Neural cell (in vitro differentiated cells): ENCODE data around the gene NUDT1. TPM values are rescaled to one million over a fixed set of nuclear protein-coding genes. Genes with fewer than 3 reads are reported as not detected.

ENCODE experiments used
- H2AFZ ChIP-seq: fragments of 200-600, 300-800 bp; sonication (generic), shearing (Covaris generic); 2 replicates; pipeline ENCODE4 v1.6.0; 2014; ENCODE audit warnings: low read depth, mild to moderate bottlenecking, antibody characterized with exemption, low read length, moderate library complexity
- H3F3A ChIP-seq: fragments of 200-600 bp; shearing (Covaris generic); 2 replicates; pipeline ENCODE4 v1.6.1; 2016; ENCODE audit warnings: mild to moderate bottlenecking, moderate library complexity, mixed read lengths, antibody characterized with exemption, low read length; ENCODE audit not compliant: insufficient read depth, poor library complexity, severe bottlenecking
- H3K27ac ChIP-seq: fragments of 200-600, 300-800 bp; sonication (generic), shearing (Covaris generic); 2 replicates; pipeline ENCODE4 v1.5.1; 2014; ENCODE audit warnings: mild to moderate bottlenecking, low read length, moderate library complexity
- H3K27me3 ChIP-seq: fragments of 300-800, 200-600 bp; sonication (generic), shearing (Covaris generic); 2 replicates; pipeline ENCODE4 v1.6.0; 2014; ENCODE audit warnings: mild to moderate bottlenecking, low read depth, low read length, moderate library complexity; ENCODE audit not compliant: insufficient read depth
- H3K36me3 ChIP-seq: fragments of 300-800, 200-600 bp; sonication (generic), shearing (Covaris generic); 2 replicates; pipeline ENCODE4 v1.5.1; 2014; ENCODE audit warnings: mild to moderate bottlenecking, antibody characterized with exemption, low read length, moderate library complexity; ENCODE audit not compliant: insufficient read depth
- H3K4me2 ChIP-seq: fragments of 300-800, 200-600 bp; sonication (generic), shearing (Covaris generic); 2 replicates; pipeline ENCODE4 v1.6.0; 2014; ENCODE audit warnings: mild to moderate bottlenecking, low read length
- H3K4me3 ChIP-seq: fragments of 300-800, 200-600 bp; sonication (generic), shearing (Covaris generic); 2 replicates; pipeline ENCODE4 v1.5.1; 2014; ENCODE audit warnings: mild to moderate bottlenecking, low read length, moderate library complexity
- H3K79me2 ChIP-seq: fragments of 200-600 bp; shearing (Covaris generic); replicated peaks from 2 replicates; pipeline ENCODE4 v1.6.0; 2014; ENCODE audit warnings: mild to moderate bottlenecking, low read length, moderate library complexity; ENCODE audit not compliant: insufficient read depth
- H3K9ac ChIP-seq: fragments of 300-800, 200-600 bp; sonication (generic), shearing (Covaris generic); 2 replicates; pipeline ENCODE4 v1.6.1; 2016; ENCODE audit warnings: mild to moderate bottlenecking, low read length, mixed read lengths
- H3K9me2 ChIP-seq: fragments of 200-600 bp; shearing (Covaris generic); 2 replicates; pipeline ENCODE4 v1.6.1; 2016; ENCODE audit warnings: mild to moderate bottlenecking, low read length, mixed read lengths; ENCODE audit not compliant: insufficient read depth
- H3K9me3 ChIP-seq: fragments of 200-600, 300-800 bp; sonication (generic), shearing (Covaris generic); 2 replicates; pipeline ENCODE4 v1.6.1; 2016; ENCODE audit warnings: mild to moderate bottlenecking, mixed run types, low read length, moderate library complexity, mixed read lengths
- H4K20me1 ChIP-seq: fragments of 200-600 bp; shearing (Covaris generic); 2 replicates; pipeline ENCODE4 v1.6.1; 2016; ENCODE audit warnings: mild to moderate bottlenecking, mixed run types; ENCODE audit not compliant: insufficient read depth
- EP300 ChIP-seq: fragments of 450-650 bp; conservative IDR thresholded peaks from 2 replicates; pipeline ENCODE4 v1.6.1; 2014; ENCODE audit warnings: antibody characterized with exemption, mild to moderate bottlenecking, moderate library complexity; ENCODE audit not compliant: poor library complexity, severe bottlenecking
- EZH2 ChIP-seq: fragments of 200-600, 300-800 bp; shearing (Covaris generic), sonication (generic); IDR thresholded peaks from 2 replicates; pipeline ENCODE4 v1.6.1; 2014; ENCODE audit warnings: antibody characterized with exemption, low read length, borderline replicate concordance, mild to moderate bottlenecking; ENCODE audit not compliant: insufficient read depth, poor library complexity, severe bottlenecking
- MXI1 ChIP-seq: fragments of 450-650 bp; conservative IDR thresholded peaks from 2 replicates; pipeline ENCODE4 v1.6.1; 2014; ENCODE audit warnings: antibody characterized with exemption, mild to moderate bottlenecking; ENCODE audit not compliant: poor library complexity, severe bottlenecking
- POLR2AphosphoS5 ChIP-seq: IDR thresholded peaks from 2 replicates; pipeline ENCODE4 v1.6.1; 2012
- RAD21 ChIP-seq: fragments of 450-650 bp; conservative IDR thresholded peaks from 2 replicates; pipeline ENCODE4 v1.6.1; 2014; ENCODE audit warnings: antibody characterized with exemption, mild to moderate bottlenecking, moderate library complexity
- SMC3 ChIP-seq: fragments of 450-650 bp; conservative IDR thresholded peaks from 2 replicates; pipeline ENCODE4 v1.6.1; 2014; ENCODE audit warnings: antibody characterized with exemption, mild to moderate bottlenecking, moderate library complexity; ENCODE audit not compliant: poor library complexity
- TAF1 ChIP-seq: IDR thresholded peaks from 2 replicates; pipeline ENCODE4 v1.6.1; 2012; ENCODE audit warnings: low read depth
- polyA plus RNA-seq: library from polyadenylated mRNA; depleted of rRNA; stranded (reverse); fragments of >200 nt; gene quantifications from 2 replicates; pipeline ENCODE4 v1.2.3, GENCODE V29; 2014
- TF ChIP-seq, protein P1 (sequence below): IDR thresholded peaks from 2 replicates; pipeline ENCODE4 v1.6.1; 2012; ENCODE audit warnings: borderline replicate concordance
- TF ChIP-seq, protein P2 (sequence below): fragments of 450-650 bp; IDR thresholded peaks from 2 replicates; pipeline ENCODE4 v1.5.1; 2014; ENCODE audit warnings: antibody characterized with exemption, mild to moderate bottlenecking, moderate library complexity; ENCODE audit not compliant: poor library complexity, severe bottlenecking

Gene NUDT1
- polyA plus RNA-seq, 1 donor from 2014 or later = 67.8 TPM

DNA sequence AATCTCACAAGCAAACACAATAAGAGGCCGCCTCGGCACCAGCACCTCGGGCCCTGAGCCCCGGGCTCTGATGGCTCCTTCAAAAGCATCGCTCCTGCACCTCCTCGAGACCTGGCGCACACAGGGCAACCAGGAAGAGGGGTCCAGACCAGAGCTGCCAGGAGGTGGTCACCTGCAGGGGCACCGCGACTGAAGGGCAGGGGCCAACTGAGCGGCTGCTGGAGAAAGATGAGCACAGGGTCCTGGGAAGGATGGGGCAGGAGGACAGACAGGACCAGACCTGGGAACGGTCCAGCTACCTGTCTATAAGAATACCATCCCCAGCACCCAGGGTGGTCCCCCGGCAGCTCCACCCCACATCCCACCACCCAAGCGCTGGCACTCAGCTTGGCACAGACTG, 30.1 kb upstream of the NUDT1 start:
- H3K9ac ChIP-seq = no peak overlapping the region
- H3K9me3 ChIP-seq = no peaks in the 10 kb centered on the region
- H3K79me2 ChIP-seq = no peaks in the 10 kb centered on the region
- H3K9me2 ChIP-seq = no peaks in the 10 kb centered on the region
- H3K4me2 ChIP-seq = no peak overlapping the region
- no peak overlapping the region for H3K27ac ChIP-seq
- H4K20me1 ChIP-seq = no peaks in the 10 kb centered on the region
- H3F3A ChIP-seq = no peaks in the 10 kb centered on the region
- no peaks in the 10 kb centered on the region for H3K27me3 ChIP-seq
- TF ChIP-seq, protein P1, sequence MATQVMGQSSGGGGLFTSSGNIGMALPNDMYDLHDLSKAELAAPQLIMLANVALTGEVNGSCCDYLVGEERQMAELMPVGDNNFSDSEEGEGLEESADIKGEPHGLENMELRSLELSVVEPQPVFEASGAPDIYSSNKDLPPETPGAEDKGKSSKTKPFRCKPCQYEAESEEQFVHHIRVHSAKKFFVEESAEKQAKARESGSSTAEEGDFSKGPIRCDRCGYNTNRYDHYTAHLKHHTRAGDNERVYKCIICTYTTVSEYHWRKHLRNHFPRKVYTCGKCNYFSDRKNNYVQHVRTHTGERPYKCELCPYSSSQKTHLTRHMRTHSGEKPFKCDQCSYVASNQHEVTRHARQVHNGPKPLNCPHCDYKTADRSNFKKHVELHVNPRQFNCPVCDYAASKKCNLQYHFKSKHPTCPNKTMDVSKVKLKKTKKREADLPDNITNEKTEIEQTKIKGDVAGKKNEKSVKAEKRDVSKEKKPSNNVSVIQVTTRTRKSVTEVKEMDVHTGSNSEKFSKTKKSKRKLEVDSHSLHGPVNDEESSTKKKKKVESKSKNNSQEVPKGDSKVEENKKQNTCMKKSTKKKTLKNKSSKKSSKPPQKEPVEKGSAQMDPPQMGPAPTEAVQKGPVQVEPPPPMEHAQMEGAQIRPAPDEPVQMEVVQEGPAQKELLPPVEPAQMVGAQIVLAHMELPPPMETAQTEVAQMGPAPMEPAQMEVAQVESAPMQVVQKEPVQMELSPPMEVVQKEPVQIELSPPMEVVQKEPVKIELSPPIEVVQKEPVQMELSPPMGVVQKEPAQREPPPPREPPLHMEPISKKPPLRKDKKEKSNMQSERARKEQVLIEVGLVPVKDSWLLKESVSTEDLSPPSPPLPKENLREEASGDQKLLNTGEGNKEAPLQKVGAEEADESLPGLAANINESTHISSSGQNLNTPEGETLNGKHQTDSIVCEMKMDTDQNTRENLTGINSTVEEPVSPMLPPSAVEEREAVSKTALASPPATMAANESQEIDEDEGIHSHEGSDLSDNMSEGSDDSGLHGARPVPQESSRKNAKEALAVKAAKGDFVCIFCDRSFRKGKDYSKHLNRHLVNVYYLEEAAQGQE = no peak
- TF ChIP-seq EZH2 (no peak), POLR2AphosphoS5 (no peak), TAF1 (no peak), EP300 (no peak), RAD21 (no peak), SMC3 (no peak), MXI1 (no peak)
- TF ChIP-seq, protein P2, sequence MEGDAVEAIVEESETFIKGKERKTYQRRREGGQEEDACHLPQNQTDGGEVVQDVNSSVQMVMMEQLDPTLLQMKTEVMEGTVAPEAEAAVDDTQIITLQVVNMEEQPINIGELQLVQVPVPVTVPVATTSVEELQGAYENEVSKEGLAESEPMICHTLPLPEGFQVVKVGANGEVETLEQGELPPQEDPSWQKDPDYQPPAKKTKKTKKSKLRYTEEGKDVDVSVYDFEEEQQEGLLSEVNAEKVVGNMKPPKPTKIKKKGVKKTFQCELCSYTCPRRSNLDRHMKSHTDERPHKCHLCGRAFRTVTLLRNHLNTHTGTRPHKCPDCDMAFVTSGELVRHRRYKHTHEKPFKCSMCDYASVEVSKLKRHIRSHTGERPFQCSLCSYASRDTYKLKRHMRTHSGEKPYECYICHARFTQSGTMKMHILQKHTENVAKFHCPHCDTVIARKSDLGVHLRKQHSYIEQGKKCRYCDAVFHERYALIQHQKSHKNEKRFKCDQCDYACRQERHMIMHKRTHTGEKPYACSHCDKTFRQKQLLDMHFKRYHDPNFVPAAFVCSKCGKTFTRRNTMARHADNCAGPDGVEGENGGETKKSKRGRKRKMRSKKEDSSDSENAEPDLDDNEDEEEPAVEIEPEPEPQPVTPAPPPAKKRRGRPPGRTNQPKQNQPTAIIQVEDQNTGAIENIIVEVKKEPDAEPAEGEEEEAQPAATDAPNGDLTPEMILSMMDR = no peak
- H2AFZ ChIP-seq = no peak overlapping the region
- peaks cover 7% of the 10 kb centered on the region for H3K36me3 ChIP-seq
- H3K4me3 ChIP-seq = no peak overlapping the region

DNA sequence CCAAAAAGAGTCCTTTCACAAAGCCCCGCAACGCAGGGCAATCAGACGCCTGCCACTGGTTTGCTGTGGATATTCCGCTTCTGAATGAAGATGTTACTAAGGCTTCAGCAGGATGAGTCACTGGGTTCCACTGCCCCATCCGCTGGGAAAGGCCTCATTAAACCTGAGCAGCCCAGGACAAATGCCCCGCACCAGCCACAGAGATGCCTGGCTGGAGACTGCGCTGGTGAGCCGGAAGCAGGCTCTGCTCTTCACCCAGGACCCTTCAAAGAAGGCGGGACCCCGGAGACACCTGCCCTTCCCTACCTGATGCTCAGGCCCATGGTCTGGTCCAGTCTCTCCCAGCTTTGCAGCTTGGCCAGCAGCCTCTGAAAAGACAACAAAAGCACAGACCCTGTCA, 29.1 kb upstream of the NUDT1 start:
- no peaks in the 10 kb centered on the region for H3K27me3 ChIP-seq
- H3F3A ChIP-seq = no peaks in the 10 kb centered on the region
- H4K20me1 ChIP-seq = no peaks in the 10 kb centered on the region
- peaks cover 7% of the 10 kb centered on the region for H3K36me3 ChIP-seq
- no peak for TF ChIP-seq EP300
- TF ChIP-seq SMC3 = no peak
- no peak for TF ChIP-seq POLR2AphosphoS5
- TF ChIP-seq, protein P1 = no peak
- TF ChIP-seq EZH2 = no peak
- no peak for TF ChIP-seq TAF1
- TF ChIP-seq, protein P2 = no peak
- TF ChIP-seq RAD21 = no peak
- no peak for TF ChIP-seq MXI1
- no peak overlapping the region for H3K27ac ChIP-seq
- no peak overlapping the region for H3K9ac ChIP-seq
- no peaks in the 10 kb centered on the region for H3K9me3 ChIP-seq
- no peaks in the 10 kb centered on the region for H3K79me2 ChIP-seq
- H2AFZ ChIP-seq = no peak overlapping the region
- H3K4me2 ChIP-seq = no peak overlapping the region
- no peaks in the 10 kb centered on the region for H3K9me2 ChIP-seq
- H3K4me3 ChIP-seq = no peak overlapping the region
